Activated CD8-positive, alpha-beta memory T cell treated with anti-CD3 and anti-CD28 coated beads for 48 hours (primary cell): ENCODE measurements around the gene CNOT8.
"Not testable (repeated sequence)": the region's sequence is repeated elsewhere in the genome, so short reads cannot be mapped to it uniquely, and the experiment has no call there.

Experiments used
- DNase-seq, 3 experiments: peaks; one replicate each; pipeline ENCODE4 v3.0.0-alpha.2; 2020; ENCODE audit warnings: low read depth in 2 of 3, low spot score in 2 of 3

CNOT8 gene

DNA sequence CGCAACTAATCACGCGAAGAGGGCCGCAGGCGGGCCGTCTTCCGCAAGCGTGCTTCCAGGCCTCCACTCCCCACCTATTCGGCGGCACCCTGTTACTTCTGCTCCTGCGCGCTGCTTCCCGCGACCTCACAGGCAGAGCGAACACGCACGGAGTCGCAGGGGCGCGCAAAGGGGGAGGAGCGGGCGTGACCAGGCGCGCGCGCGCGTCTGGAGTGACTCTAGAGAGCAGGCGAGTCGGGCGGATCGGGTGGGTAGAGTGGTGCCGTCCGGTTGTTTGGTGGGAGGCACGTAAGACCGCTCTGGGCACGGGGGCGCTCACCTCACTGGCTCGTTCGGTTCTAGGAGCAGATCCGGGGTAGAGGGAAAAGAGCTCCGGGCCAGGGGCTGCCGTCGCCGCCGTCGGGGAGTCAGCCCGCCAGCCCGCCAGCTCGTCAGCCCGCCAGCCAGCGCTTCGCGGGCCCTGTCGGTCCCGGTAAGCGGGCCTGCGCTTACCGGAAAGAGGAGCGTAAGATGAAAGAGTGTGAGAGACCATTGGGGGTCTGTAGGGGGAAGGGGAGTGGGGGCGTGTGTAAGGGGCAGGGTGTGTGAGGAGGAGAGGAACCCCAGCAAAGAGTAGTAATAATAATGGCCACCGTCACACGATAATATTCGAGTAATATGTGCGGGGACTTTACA is at the start of gene CNOT8:
Gene CNOT8 (plus strand): TSS at position 331 of the 675 bp plus-strand sequence. CDS start 4,652 bp downstream, outside the sequence.
- peak; percentile 92 to 95 (median 95) for DNase-seq

- DNase-seq = no peak
Observed at GRCh38 chr5:154811239-154811638, 47.2 kb upstream of the CNOT8 start.

GRCh38 chr5:154811653-154812465 is 46.6 kb upstream of the CNOT8 start:
- DNase-seq = peak in 1 of 3 experiments; percentile 11

DNA sequence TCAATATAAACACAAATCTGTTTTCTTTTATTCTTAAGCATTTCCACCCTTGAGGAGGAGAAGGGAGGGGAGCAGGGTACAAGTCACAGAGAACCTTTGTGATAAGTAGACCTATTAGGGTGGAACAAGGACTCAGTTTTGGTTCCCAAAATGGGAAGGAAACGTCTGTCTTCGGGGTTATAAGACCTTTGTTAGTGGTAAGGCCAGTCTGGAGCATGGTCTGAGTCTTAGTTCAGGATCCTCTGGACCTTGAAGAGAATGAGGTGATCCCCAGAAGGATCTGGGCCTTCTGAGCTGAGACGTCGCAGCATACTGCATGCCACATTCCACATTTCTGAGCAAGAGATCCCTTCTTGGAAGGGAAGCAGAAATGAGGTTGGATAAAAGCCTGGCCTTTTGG is 45.3 kb upstream of the CNOT8 start:
- DNase-seq = no peak

- DNase-seq = no peak
Observed at GRCh38 chr5:154813736-154814135, 44.7 kb upstream of the CNOT8 start.

DNA sequence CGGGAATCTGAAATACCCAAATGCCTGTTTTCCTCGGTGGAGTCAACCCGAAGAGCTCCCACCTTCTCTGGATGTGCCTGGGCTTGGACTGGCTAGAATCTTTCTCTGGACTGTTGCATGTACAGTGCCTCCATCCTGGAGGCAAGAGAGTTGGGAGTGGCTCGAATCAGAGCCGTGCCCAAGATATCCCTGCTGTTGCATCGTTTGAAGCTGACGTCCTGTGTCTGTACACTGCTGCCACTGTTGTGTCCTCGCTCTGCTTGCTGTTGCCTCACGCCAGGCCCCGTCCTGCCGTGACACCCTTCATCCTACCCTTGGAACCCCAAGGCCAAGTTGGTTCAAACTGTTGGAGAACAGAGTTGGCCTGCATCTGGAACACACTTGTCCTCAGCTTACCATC is 43.4 kb upstream of the CNOT8 start:
- no peak for DNase-seq

DNA sequence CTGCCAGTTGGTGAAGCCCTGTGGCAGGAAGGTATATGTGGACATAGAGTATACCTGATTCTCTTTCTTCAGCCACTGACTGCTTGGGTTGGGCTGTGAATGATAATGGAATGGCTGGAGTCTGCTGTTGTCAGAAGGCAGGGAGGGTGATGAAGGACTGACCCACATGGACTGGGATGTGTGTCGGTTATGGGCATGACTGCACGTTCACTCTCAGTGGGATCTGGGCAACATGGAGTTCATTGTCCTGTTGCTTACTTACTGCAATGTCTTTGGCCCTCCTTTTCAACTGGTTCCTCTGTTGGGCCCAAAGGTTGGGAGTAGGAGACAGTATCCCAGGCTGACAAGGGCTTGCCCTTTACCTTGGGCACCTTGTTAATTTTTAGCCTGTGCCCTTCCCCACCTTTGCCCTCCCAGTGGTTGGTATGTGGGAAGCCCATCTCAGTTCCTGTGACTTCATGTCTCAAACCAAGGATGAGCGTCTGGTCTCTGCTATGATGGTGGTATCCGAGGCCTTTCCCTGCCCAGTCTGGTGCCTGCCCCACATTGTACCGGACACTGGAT is 42.7 kb upstream of the CNOT8 start:
- DNase-seq = no peak

GRCh38 chr5:154816891-154817492 is 41.4 kb upstream of the CNOT8 start:
- DNase-seq = no peak

DNA sequence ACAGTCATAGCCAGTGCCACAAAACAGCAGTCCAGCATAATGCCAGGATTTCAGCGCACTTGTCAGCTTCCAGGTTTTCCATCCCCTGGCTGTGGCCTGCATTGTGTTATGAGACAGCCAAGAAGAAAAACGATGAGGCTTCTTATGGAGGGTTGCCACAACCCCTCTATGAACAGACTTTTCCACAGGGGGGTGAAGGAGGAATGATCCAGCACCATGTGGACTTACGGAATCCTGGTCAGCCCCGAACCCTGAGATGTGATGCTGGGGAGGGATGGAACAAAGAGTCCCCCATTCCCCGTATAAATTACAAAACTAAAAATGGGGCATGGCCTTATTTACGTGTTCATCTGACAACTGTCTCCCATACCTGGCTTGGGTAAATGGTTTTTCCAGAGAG is 40.6 kb upstream of the CNOT8 start:
- no peak for DNase-seq

DNA sequence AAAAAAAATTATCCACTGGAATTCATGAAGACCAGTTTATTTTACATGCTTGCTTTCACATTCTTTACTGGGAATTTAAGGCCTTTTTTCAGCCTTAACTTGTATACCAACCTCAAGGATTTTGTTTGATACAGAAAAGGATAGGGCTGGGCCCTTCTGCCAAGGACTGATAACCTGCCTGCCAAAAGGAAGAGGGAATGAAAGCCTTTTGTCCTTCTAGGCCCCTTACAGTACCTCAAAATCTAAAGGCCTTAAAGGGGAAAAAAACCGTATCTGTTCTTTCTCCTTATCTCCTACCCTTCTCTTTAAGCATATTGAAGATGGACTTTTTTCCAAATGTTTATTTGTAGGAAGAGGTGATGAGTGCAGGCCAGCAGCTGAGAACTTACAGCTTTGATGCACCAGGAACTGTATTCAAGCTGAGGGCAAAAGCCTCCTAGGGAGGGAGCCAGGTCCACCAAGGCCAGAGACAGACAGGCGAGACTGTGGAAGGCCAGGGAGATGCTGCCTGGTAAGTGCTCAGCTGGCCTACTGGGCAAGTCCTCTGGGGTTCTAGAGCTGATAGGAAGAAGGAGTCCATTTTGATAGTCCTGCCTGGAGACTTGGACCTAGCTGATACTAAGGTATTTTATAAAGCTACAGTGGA is 39.8 kb upstream of the CNOT8 start:
- DNase-seq = no peak

- DNase-seq = no peak
Observed at GRCh38 chr5:154819546-154819945, 38.9 kb upstream of the CNOT8 start.

- DNase-seq = no peak
Observed at GRCh38 chr5:154820383-154820782, 38.0 kb upstream of the CNOT8 start.

GRCh38 chr5:154822896-154823295 is 35.5 kb upstream of the CNOT8 start:
- not testable (repeated sequence) for DNase-seq

GRCh38 chr5:154823605-154824004 is 34.8 kb upstream of the CNOT8 start:
- DNase-seq = no peak

GRCh38 chr5:154824070-154824469 is 34.4 kb upstream of the CNOT8 start:
- no peak for DNase-seq

GRCh38 chr5:154829181-154829588 is 29.2 kb upstream of the CNOT8 start:
- DNase-seq = no peak

DNA sequence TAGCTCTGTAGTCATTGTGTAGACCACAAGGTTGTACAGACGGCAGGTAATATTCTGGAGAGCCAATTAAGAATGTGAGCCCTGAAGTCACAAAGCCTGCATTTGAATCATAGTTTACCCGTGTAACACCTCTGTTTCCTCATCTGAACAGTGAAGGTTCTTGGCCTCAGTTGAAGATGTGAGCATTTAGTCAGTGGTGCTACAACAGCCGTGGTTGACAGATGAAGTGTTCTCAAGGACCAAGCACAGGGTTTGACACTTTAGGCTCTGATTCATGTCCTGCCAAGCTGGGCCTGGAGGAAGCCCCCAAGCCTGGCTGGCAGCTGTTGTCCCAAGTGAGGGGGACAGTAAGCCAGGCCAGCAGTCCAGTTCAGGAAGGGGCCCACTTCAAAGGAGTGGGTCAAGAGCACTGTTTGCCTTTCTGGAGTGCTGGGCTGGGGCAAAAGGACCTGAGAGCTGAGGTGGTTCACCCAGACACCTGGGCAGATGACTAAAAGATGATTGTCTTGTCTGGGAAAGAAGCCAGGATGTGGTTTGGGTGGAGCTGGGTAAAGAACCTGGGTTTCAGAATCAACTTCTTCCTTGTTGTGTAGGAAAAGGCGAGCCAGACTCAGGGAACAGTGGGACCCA is 28.7 kb upstream of the CNOT8 start:
- DNase-seq = no peak

DNA sequence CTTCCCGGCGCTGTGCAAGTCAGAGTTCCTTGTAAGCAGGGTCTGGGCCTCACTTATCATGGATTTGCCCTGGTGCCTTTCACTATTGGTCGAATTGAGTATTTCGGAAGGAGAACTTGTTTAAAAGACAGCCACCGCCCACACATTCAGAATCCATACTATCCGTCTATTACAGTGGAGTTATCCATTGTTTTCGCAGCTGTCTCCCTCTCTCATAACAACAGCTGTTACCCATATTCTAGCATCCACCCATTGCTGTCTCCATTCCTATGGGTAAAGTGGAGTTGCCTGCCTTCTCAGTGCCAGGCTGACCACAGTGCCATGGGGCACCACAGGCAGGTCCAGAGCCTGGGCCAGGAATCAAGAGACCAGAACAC is 28.2 kb upstream of the CNOT8 start:
- DNase-seq = no peak

DNA sequence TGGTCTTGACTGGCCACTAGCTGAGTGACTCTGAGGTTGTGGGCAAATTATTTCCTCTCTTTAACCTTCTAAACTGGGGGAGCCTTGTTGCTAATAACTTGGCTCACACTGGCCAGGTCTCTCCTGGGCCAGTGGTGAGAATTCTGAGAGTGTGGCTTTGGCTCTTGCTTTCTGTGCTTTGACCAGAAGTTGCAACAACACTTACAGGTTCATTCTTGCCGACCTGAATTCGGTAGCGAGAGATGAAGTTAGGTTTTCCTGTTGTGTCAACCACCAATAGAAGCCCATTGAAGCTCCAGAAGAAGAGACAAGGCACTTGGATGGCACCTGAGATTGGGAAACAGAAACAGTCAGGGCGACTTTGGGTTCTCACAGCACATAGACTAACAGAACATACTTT is 27.8 kb upstream of the CNOT8 start:
- DNase-seq = no peak

- DNase-seq = no peak
Observed at GRCh38 chr5:154831451-154831850, 27.0 kb upstream of the CNOT8 start.

DNA sequence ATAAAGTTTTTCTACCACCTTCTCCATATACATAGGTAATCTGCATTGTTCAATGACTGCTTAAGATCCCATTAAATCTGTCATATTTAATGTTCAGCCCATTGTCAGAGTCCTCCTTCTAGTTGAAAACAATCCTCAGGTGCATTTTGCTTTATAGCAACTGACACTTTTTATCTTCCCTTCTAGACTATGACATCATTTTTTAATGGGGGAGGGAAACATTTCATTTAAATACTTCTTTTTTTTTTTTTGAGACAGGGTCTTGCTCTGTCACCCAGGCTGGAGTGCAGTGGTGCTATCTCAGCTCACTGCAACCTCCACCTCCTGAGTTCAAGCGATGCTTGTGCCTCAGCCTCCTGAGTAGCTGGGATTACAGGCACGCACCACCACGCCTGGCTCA is 25.6 kb upstream of the CNOT8 start:
- not testable (repeated sequence) for DNase-seq
